Measurements from ENCODE around the gene DSG2.

- TF ChIP-seq CTCF (IDR thresholded peaks at IDR 0.05) = no peak
- no peak for TF ChIP-seq ZFX (IDR thresholded peaks at IDR 0.05; ENCODE audit: borderline replicate concordance)
These were observed 53.9 kb downstream of the DSG2 start for GRCh38 chr18:31551883-31552282.

All from 22Rv1 (cell line).